Tibial nerve (tissue), 4 donors: ENCODE results near the gene COL4A2.

Experiments
- EP300 ChIP-seq, 2 donors: sonication (generic); formaldehyde crosslinking; IDR thresholded peaks; one replicate each; pipeline ENCODE4 v1.6.1; 2017; ENCODE audit warnings: antibody characterized with exemption in 2 of 2, mild to moderate bottlenecking in 1 of 2
- POLR2A ChIP-seq, 2 donors: fragments of 450-650 bp; IDR thresholded peaks; one replicate each; pipeline ENCODE4 v1.6.1; 2017; ENCODE audit warnings: antibody characterized with exemption in 2 of 2, mild to moderate bottlenecking in 2 of 2, moderate library complexity in 2 of 2
- TF ChIP-seq, protein P1 (sequence below), 5 experiments: fragments of 200-600 bp in 3 of 5; fragments of 450-650 bp in 2 of 5; sonication (generic) in 3 of 5; IDR thresholded peaks; one replicate each; pipeline ENCODE4 v1.5.1; 2016 to 2019; ENCODE audit warnings: antibody characterized with exemption in 5 of 5, mild to moderate bottlenecking in 3 of 5, moderate library complexity in 2 of 5

DNA sequence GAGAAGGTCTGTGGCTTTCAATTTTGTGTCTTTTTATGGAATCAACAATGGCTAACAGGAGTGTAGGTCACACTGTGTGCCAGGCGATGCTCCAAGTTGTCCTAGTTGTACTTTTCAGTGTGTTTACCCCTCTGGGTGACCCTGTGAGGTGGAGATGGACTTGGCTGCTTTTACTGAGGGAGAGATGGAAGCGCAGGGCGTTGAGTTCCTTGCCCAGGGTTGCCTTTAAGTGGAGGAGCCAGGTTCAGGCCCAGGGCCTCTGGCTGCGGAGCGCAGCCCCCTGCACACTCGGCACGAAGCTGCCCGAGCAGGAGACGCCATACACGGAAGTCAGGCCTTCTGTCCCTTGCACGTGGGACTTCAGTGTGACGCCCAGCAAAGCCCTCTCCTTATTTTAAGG, 141.6 kb downstream of the COL4A2 start:
- peak in 1 of 2 donors; percentile 24 for TF ChIP-seq EP300 (IDR thresholded peaks at IDR 0.05)
- TF ChIP-seq, protein P1, sequence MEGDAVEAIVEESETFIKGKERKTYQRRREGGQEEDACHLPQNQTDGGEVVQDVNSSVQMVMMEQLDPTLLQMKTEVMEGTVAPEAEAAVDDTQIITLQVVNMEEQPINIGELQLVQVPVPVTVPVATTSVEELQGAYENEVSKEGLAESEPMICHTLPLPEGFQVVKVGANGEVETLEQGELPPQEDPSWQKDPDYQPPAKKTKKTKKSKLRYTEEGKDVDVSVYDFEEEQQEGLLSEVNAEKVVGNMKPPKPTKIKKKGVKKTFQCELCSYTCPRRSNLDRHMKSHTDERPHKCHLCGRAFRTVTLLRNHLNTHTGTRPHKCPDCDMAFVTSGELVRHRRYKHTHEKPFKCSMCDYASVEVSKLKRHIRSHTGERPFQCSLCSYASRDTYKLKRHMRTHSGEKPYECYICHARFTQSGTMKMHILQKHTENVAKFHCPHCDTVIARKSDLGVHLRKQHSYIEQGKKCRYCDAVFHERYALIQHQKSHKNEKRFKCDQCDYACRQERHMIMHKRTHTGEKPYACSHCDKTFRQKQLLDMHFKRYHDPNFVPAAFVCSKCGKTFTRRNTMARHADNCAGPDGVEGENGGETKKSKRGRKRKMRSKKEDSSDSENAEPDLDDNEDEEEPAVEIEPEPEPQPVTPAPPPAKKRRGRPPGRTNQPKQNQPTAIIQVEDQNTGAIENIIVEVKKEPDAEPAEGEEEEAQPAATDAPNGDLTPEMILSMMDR (IDR thresholded peaks at IDR 0.05), result no peak
- no peak for TF ChIP-seq POLR2A (IDR thresholded peaks at IDR 0.05)
